PC-9 (cell line): Measurements from ENCODE around the gene HLTF.

Experiments used
- CTCF ChIP-seq: fragments of 200-600 bp; sonication (generic); conservative IDR thresholded peaks from 2 replicates; pipeline ENCODE4 v1.6.1; 2017; ENCODE audit warnings: mixed run types, antibody characterized with exemption, mild to moderate bottlenecking, moderate library complexity
- EZH2 ChIP-seq: fragments of 200-600 bp; sonication (generic); IDR thresholded peaks from 2 replicates; pipeline ENCODE4 v1.8.0; 2017; ENCODE audit warnings: antibody characterized with exemption, low read depth

- TF ChIP-seq CTCF (no peak), EZH2 (no peak)
Observed at GRCh38 chr3:149044339-149045083, 41.8 kb downstream of the HLTF start.
